Tibial artery (tissue), 4 donors: ENCODE results near the gene MACROH2A1.

Experiments
- DNase-seq, 2 donors: peaks; one replicate each; pipeline ENCODE4 v3.0.0-alpha.2; 2019
- H3K27ac ChIP-seq, 2 donors: fragments of 200-600 bp; sonication (generic) in 1 of 2; 1 replicate in 1 of 2; 2 replicates in 1 of 2; pipeline ENCODE4 v1.5.1; 2018 to 2019; ENCODE audit warnings: mild to moderate bottlenecking in 1 of 2
- H3K27me3 ChIP-seq, 2 donors: fragments of 200-600 bp; sonication (generic) in 1 of 2; one replicate each; pipeline versions ENCODE4 v1.5.1 to v1.6.0; 2016 to 2019
- H3K36me3 ChIP-seq, 3 donors: fragments of 200-600 bp; sonication (generic) in 2 of 3; one replicate each; pipeline ENCODE4 v1.5.1; 2016 to 2019; ENCODE audit warnings: mild to moderate bottlenecking in 2 of 3
- H3K4me1 ChIP-seq, 4 donors: fragments of 200-600 bp; sonication (generic) in 2 of 4; 1 replicate in 3 of 4; 2 replicates in 1 of 4; pipeline ENCODE4 v1.5.1; 2016 to 2019
- H3K4me3 ChIP-seq, 2 donors: fragments of 200-600 bp; sonication (generic) in 1 of 2; 1 replicate in 1 of 2; 2 replicates in 1 of 2; pipeline ENCODE4 v1.5.1; 2018 to 2019; ENCODE audit warnings: mild to moderate bottlenecking in 2 of 2
- H3K9me3 ChIP-seq, 3 donors: fragments of 200-600 bp; sonication (generic) in 1 of 3; one replicate each; pipeline ENCODE4 v1.5.1; 2016 to 2019
- CTCF ChIP-seq, 2 experiments: fragments of 200-600 bp in 1 of 2; fragments of 450-650 bp in 1 of 2; IDR thresholded peaks; one replicate each; pipeline ENCODE4 v1.5.1; 2017 to 2019; ENCODE audit warnings: antibody characterized with exemption in 2 of 2, mild to moderate bottlenecking in 1 of 2, moderate library complexity in 1 of 2
- intact Hi-C: fragments of 100-400 bp; cut with DNase I; formaldehyde crosslinking; loops from one replicate; pipeline ENCODE4 v1.15.0; 2023; ENCODE audit warnings: low total_unique reads

Gene MACROH2A1

GRCh38 chr5:135398160-135398854 lies 724 bp downstream of the MACROH2A1 start:
- intact Hi-C loops = no loop called here
- no peaks in the 10 kb centered on the region for H3K36me3 ChIP-seq
- no peaks in the 10 kb centered on the region for H3K27me3 ChIP-seq
- no peaks in the 10 kb centered on the region for H3K9me3 ChIP-seq
- no peak for TF ChIP-seq CTCF (IDR thresholded peaks at IDR 0.05)
- peak overlapping the region; percentile 74 to 85 for H3K27ac ChIP-seq
- H3K4me3 ChIP-seq = peak overlapping the region; percentile 74 to 88
- DNase-seq = no peak
- peaks cover 0 to 51% (median 36%) of the 10 kb centered on the region in 4 donors for H3K4me1 ChIP-seq

GRCh38 chr5:135397084-135397483 lies 1.9 kb downstream of the MACROH2A1 start:
- no peak overlapping the region for H3K27ac ChIP-seq
- no peaks in the 10 kb centered on the region for H3K27me3 ChIP-seq

GRCh38 chr5:135396459-135397055 lies 2.5 kb downstream of the MACROH2A1 start:
- H3K27me3 ChIP-seq = no peaks in the 10 kb centered on the region
- H3K36me3 ChIP-seq = no peaks in the 10 kb centered on the region
- H3K4me3 ChIP-seq = no peak overlapping the region
- TF ChIP-seq CTCF (IDR thresholded peaks at IDR 0.05) = no peak
- no peak for DNase-seq
- intact Hi-C loops = no loop called here
- peaks cover 0 to 67% (median 40%) of the 10 kb centered on the region in 4 donors for H3K4me1 ChIP-seq
- no peaks in the 10 kb centered on the region for H3K9me3 ChIP-seq
- H3K27ac ChIP-seq = no peak overlapping the region

More at GRCh38 chr5:135397084-135397483, 1.9 kb downstream of the MACROH2A1 start:
- intact Hi-C loops = no loop called here
- TF ChIP-seq CTCF (IDR thresholded peaks at IDR 0.05) = no peak
- Histone ChIP-seq H3K36me3 (no peaks in the 10 kb centered on the region), H3K4me3 (no peak overlapping the region), H3K4me1 (peaks cover 0 to 63% (median 38%) of the 10 kb centered on the region in 4 donors), H3K9me3 (no peaks in the 10 kb centered on the region)
- no peak for DNase-seq

- Histone ChIP-seq H3K4me1 (peaks cover 0 to 74% (median 44%) of the 10 kb centered on the region in 4 donors), H3K36me3 (no peaks in the 10 kb centered on the region), H3K27ac (no peak overlapping the region), H3K9me3 (no peaks in the 10 kb centered on the region), H3K4me3 (no peak overlapping the region), H3K27me3 (no peaks in the 10 kb centered on the region)
- no peak for TF ChIP-seq CTCF (IDR thresholded peaks at IDR 0.05)
- intact Hi-C loops = no loop called here
- DNase-seq = no peak
Measured at GRCh38 chr5:135395866-135396265, 3.2 kb downstream of the MACROH2A1 start.

- intact Hi-C loops = no loop called here
- Histone ChIP-seq H3K27me3 (no peaks in the 10 kb centered on the region), H3K4me3 (no peak overlapping the region), H3K4me1 (peaks cover 0 to 78% (median 45%) of the 10 kb centered on the region in 4 donors), H3K27ac (no peak overlapping the region), H3K9me3 (no peaks in the 10 kb centered on the region), H3K36me3 (no peaks in the 10 kb centered on the region)
- TF ChIP-seq CTCF (IDR thresholded peaks at IDR 0.05) = no peak
- no peak for DNase-seq
Measured at GRCh38 chr5:135395451-135395850, 3.6 kb downstream of the MACROH2A1 start.
